MM.1S (cell line): Measurements from ENCODE around the gene TCTN3.

Experiments
- DNase-seq: peaks from one replicate; pipeline ENCODE4 v3.0.0-alpha.2; 2015
- H2AFZ ChIP-seq: fragments of 300-600 bp; sonication (generic); 2 replicates; pipeline ENCODE4 v1.6.0; 2016; ENCODE audit warnings: antibody characterized with exemption, low read length
- H3F3A ChIP-seq: fragments of 300-600 bp; sonication (generic); 2 replicates; pipeline ENCODE4 v1.6.1; 2016; ENCODE audit warnings: mild to moderate bottlenecking, antibody characterized with exemption, low read length, moderate library complexity, mixed read lengths; ENCODE audit not compliant: insufficient read depth
- H3K27ac ChIP-seq: fragments of 300-600 bp; sonication (generic); 2 replicates; pipeline ENCODE4 v1.5.1; 2016; ENCODE audit warnings: mild to moderate bottlenecking, low read length
- H3K27me3 ChIP-seq: fragments of 300-600 bp; sonication (generic); replicated peaks from 2 replicates; pipeline ENCODE4 v1.6.0; 2016; ENCODE audit warnings: low read length; ENCODE audit not compliant: insufficient read depth
- H3K36me3 ChIP-seq: fragments of 300-600 bp; sonication (generic); replicated peaks from 2 replicates; pipeline ENCODE4 v1.6.1; 2016; ENCODE audit warnings: mild to moderate bottlenecking, low read length, mixed read lengths; ENCODE audit not compliant: insufficient read depth
- H3K4me1 ChIP-seq: fragments of 300-600 bp; sonication (generic); 2 replicates; pipeline ENCODE4 v1.6.1; 2016; ENCODE audit warnings: low read length, mixed read lengths
- H3K4me2 ChIP-seq: fragments of 300-600 bp; sonication (generic); 2 replicates; pipeline ENCODE4 v1.6.0; 2016; ENCODE audit warnings: low read depth, low read length
- H3K4me3 ChIP-seq: fragments of 300-600 bp; sonication (generic); 2 replicates; pipeline ENCODE4 v1.5.1; 2016; ENCODE audit warnings: low read length, mixed read lengths
- H3K79me2 ChIP-seq: fragments of 300-600 bp; sonication (generic); 2 replicates; pipeline ENCODE4 v1.6.1; 2016; ENCODE audit warnings: mixed run types, low read length, mixed read lengths
- H3K9ac ChIP-seq: fragments of 300-600 bp; sonication (generic); 2 replicates; pipeline ENCODE4 v1.6.1; 2016; ENCODE audit warnings: low read length, mixed read lengths
- H3K9me2 ChIP-seq: fragments of 300-600 bp; sonication (generic); replicated peaks from 2 replicates; pipeline ENCODE4 v1.6.1; 2016; ENCODE audit warnings: mild to moderate bottlenecking, low read length, mixed read lengths; ENCODE audit not compliant: insufficient read depth
- H3K9me3 ChIP-seq: fragments of 300-600 bp; sonication (generic); replicated peaks from 2 replicates; pipeline ENCODE4 v1.6.1; 2016; ENCODE audit warnings: mild to moderate bottlenecking, low read length, mixed read lengths; ENCODE audit not compliant: insufficient read depth
- H4K20me1 ChIP-seq: fragments of 300-600 bp; sonication (generic); 2 replicates; pipeline ENCODE4 v1.6.1; 2016; ENCODE audit warnings: mild to moderate bottlenecking, low read length, moderate library complexity, mixed read lengths; ENCODE audit not compliant: insufficient read depth
- CTCF ChIP-seq: fragments of 300-600 bp; sonication (generic); IDR thresholded peaks from 2 replicates; pipeline ENCODE4 v1.5.1; 2016; ENCODE audit warnings: antibody characterized with exemption, low read length, mixed read lengths
- EZH2 ChIP-seq: fragments of 300-600 bp; sonication (generic); optimal IDR thresholded peaks from 2 replicates; pipeline ENCODE3; 2017; ENCODE audit warnings: low read depth, mild to moderate bottlenecking, antibody characterized with exemption, low read length, mixed read lengths
- EZH2phosphoT487 ChIP-seq: fragments of 300-600 bp; sonication (generic); IDR thresholded peaks from 2 replicates; pipeline ENCODE4 v1.6.1; 2018; ENCODE audit warnings: antibody characterized with exemption, low read length

Gene TCTN3

GRCh38 chr10:95646160-95646559 is 47.6 kb downstream of the TCTN3 start:
- no peak overlapping the region for H3K4me2 ChIP-seq
- H3K4me1 ChIP-seq = no peaks in the 10 kb centered on the region
- no peaks in the 10 kb centered on the region for H3K9me3 ChIP-seq
- no peak overlapping the region for H3K4me3 ChIP-seq
- peaks cover 6% of the 10 kb centered on the region; the same call in 1 of the 2 replicates for H4K20me1 ChIP-seq
- H3K9ac ChIP-seq = no peak overlapping the region
- H2AFZ ChIP-seq = no peak overlapping the region
- no peaks in the 10 kb centered on the region for H3K9me2 ChIP-seq
- no peaks in the 10 kb centered on the region for H3F3A ChIP-seq
- H3K79me2 ChIP-seq = 0 out of 2 replicates have a peak, but pooled peaks cover 12% of the 10 kb centered on the region
- no peak overlapping the region for H3K27ac ChIP-seq
- peaks cover 14% of the 10 kb centered on the region; the same call in 1 of the 2 replicates for H3K36me3 ChIP-seq
- no peak for DNase-seq
- TF ChIP-seq EZH2 (no peak), EZH2phosphoT487 (no peak), CTCF (no peak)
- no peaks in the 10 kb centered on the region for H3K27me3 ChIP-seq

GRCh38 chr10:95644901-95645300 is 48.8 kb downstream of the TCTN3 start:
- peaks cover 6% of the 10 kb centered on the region; the same call in 1 of the 2 replicates for H4K20me1 ChIP-seq
- DNase-seq = no peak
- no peaks in the 10 kb centered on the region for H3K4me1 ChIP-seq
- H3K9me2 ChIP-seq = no peaks in the 10 kb centered on the region
- 0 out of 2 replicates have a peak, but pooled peaks cover 12% of the 10 kb centered on the region for H3K36me3 ChIP-seq
- H3K27ac ChIP-seq = no peak overlapping the region
- TF ChIP-seq EZH2 (no peak), CTCF (no peak), EZH2phosphoT487 (no peak)
- 0 out of 2 replicates have a peak, but pooled peaks cover 11% of the 10 kb centered on the region for H3K79me2 ChIP-seq
- H3F3A ChIP-seq = no peaks in the 10 kb centered on the region
- no peak overlapping the region for H3K9ac ChIP-seq
- H3K9me3 ChIP-seq = no peaks in the 10 kb centered on the region
- H3K27me3 ChIP-seq = no peaks in the 10 kb centered on the region
- no peak overlapping the region for H3K4me3 ChIP-seq
- H2AFZ ChIP-seq = no peak overlapping the region
- H3K4me2 ChIP-seq = no peak overlapping the region

GRCh38 chr10:95640891-95641315 is 52.8 kb downstream of the TCTN3 start:
- H3K9ac ChIP-seq = no peak overlapping the region
- no peaks in the 10 kb centered on the region for H3K27me3 ChIP-seq
- H4K20me1 ChIP-seq = no peaks in the 10 kb centered on the region; the same call in 1 of the 2 replicates
- H3K79me2 ChIP-seq = 0 out of 2 replicates have a peak, but pooled peaks cover 2% of the 10 kb centered on the region
- no peak overlapping the region for H2AFZ ChIP-seq
- no peaks in the 10 kb centered on the region for H3K9me2 ChIP-seq
- no peak overlapping the region for H3K4me3 ChIP-seq
- no peak overlapping the region for H3K27ac ChIP-seq
- no peaks in the 10 kb centered on the region for H3K4me1 ChIP-seq
- no peak for DNase-seq
- H3K4me2 ChIP-seq = no peak overlapping the region
- no peaks in the 10 kb centered on the region for H3K9me3 ChIP-seq
- H3K36me3 ChIP-seq = 0 out of 2 replicates have a peak, but pooled peaks cover 12% of the 10 kb centered on the region
- TF ChIP-seq EZH2phosphoT487 (no peak), CTCF (no peak), EZH2 (no peak)
- H3F3A ChIP-seq = no peaks in the 10 kb centered on the region
